ENCODE data around the gene DKK3. TPM values are rescaled to one million over a fixed set of nuclear protein-coding genes. Genes with fewer than 3 reads are reported as not detected.

DKK3 gene
- total and polyA plus RNA-seq, 2 of the 13 experiments (the other 11 are each of a cell fraction or from before 2014, with no cell fraction given): 0.09 to 0.67 TPM

GRCh38 chr11:11984563-11984962 is 23.9 kb downstream of the DKK3 start:
- ATAC-seq (no peak), DNase-seq (ENCODE audit: low spot score) (no peak), FAIRE-seq (no peak)
- no peak overlapping the region for H2AFZ ChIP-seq (ENCODE audit: low read length)
- 32% methylated on average over 5 of the region's 5 CpGs for WGBS (ENCODE audit: low lambda C conversion rate)
- TF ChIP-seq ZNF18 (CRISPR knock-in tag; IDR thresholded peaks at IDR 0.05; ENCODE audit: insufficient replicate concordance) (no peak), ZNF484 (CRISPR knock-in tag; IDR thresholded peaks at IDR 0.05; ENCODE audit: borderline replicate concordance, low read depth) (no peak), MYC (CRISPR knock-in tag; IDR thresholded peaks at IDR 0.05; ENCODE audit: borderline replicate concordance) (no peak), KDM4B (CRISPR knock-in tag; IDR thresholded peaks at IDR 0.05) (no peak), LRRFIP1 (CRISPR knock-in tag; conservative IDR thresholded peaks at IDR 0.05) (no peak)
- POLR2A ChIA-PET: no interaction called here
- intact Hi-C loops (cut with micrococcal nuclease; ENCODE audit: unreplicated experiment): no loop called here
- peaks cover 9% of the 10 kb centered on the region; the same call in 1 of the 2 replicates for H3K4me1 ChIP-seq (ENCODE audit: insufficient read depth, low read length)
- BruUV-seq (replicated peaks): no TSS peak
- no peaks in the 10 kb centered on the region for H3K9me3 ChIP-seq (ENCODE audit: low read length)
- CTCF ChIA-PET (ENCODE audit: low intra/inter-chr PET ratio, low total read pairs): no interaction called here
- H3K9ac ChIP-seq (ENCODE audit: insufficient read depth, low read depth, low read length): no peak overlapping the region
- H4K20me1 ChIP-seq (ENCODE audit: insufficient read depth, low read length): no peaks in the 10 kb centered on the region
- in situ Hi-C loops (cut with HindIII; ENCODE audit: extremely low pct_ligation_motif_present, low pct_unique_long_range_greater_than_20kb): no loop called here
- no peaks in the 10 kb centered on the region for H3K79me2 ChIP-seq (ENCODE audit: insufficient read depth, low read length)
- H3K36me3 ChIP-seq (replicated peaks in 1 of 2; ENCODE audit: control insufficient read depth in 1 of 2, insufficient read depth in 2 of 2, low read length in 2 of 2): no peaks in the 10 kb centered on the region
- no peak overlapping the region for H3K4me2 ChIP-seq (ENCODE audit: low read depth, low read length)
- peaks cover 1 to 14% of the 10 kb centered on the region in 2 experiments; a peak in 3 of 5 replicates for H3K27me3 ChIP-seq (ENCODE audit: control insufficient read depth in 1 of 2, insufficient read depth in 2 of 2, low read length in 2 of 2)
- no peak overlapping the region for H3K4me3 ChIP-seq (replicated peaks in 1 of 3; ENCODE audit: insufficient read depth in 1 of 3, low read depth in 2 of 3, low read length in 3 of 3)
- H3K27ac ChIP-seq (ENCODE audit: extremely low read length, insufficient read depth, low read length): no peak overlapping the region

All from HepG2 (cell line).